ENCODE results near the gene ASTN1. TPM values are rescaled to one million over a fixed set of nuclear protein-coding genes. Genes with fewer than 3 reads are reported as not detected.

Gene ASTN1
- polyA plus RNA-seq, 3 donors = 0.17 to 0.33 TPM; not detected in 1

DNA sequence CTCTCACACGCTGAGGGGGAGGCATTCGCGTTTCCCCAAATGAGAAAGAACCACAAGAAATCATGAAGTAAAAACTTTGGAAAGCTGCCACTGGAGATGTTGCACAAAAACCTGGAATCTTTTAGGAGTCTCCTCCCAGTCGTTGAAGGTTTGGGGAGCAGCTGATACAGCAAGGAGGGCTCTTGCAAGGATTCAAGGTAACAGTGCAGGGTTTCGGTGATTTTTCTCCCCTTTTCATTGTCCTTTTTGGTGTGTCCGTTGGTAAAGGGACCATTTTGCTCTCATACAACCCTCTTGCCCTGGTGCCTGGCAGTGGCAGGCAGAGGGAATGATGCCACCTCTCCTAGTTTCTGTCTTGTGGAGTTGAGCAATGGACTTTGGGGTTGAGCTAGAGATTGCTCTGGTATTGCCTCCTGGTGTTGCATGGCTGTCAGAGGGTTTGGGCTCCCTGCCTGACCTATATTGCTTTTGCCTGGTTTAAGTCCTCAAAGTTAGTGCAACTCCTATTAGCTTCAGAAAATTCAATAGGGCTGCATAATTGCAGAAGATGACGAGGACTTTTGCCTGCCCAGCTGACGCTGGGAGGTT lies 7.1 kb upstream of the ASTN1 start:
- 9 to 16% (median 16%) methylated on average over 8 of the region's 8 CpGs for WGBS, 3 donors
- H3K27ac ChIP-seq (ENCODE audit: low read depth, low read length) = no peak overlapping the region

DNA sequence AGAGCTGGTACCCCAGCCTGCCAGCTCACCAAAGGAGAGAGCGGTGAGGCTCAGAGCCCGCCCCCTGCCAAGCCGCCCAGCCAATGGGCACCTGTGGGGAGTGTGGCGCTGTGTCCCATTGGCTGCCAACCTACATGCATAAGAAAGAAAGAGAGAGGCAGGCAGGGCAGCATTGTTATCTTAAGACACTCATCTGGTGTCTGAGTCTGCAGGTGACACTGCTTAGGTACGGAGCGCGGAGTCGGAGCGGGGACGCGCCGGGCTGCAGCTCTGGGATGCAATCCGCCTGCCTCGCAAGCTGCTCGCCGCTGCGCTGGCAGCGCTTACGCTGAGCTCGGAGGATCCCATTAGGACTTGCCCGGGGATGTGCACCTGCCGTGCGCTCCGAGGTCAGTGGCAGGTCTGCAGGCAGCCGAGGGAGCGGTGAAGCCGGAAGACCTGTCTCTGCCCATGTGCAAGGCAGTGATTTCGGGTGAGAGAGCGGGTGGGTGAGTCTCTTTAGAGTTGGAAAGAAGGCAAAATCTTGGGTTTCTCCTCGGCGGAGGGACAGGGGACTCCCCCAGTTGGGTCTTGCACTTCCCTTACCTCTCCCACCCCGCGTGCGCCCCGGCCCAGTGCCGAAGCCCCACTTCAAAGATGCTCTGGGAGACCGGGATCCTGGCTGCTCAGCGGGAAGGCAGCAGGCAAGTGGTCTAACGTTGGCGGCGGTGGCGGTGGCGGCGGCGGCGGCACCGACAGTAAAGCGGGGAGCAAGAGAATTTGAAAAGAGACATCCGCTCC lies 6.4 kb upstream of the ASTN1 start, which contains the start of gene BRINP2:
BRINP2 (plus strand) TSS at position 203 of the 780 bp plus-strand sequence. CDS start 58,919 bp downstream, outside the sequence.
- no peak within 1 kb of the TSS for H3K27ac ChIP-seq (ENCODE audit: low read depth, low read length)
- 1 to 4% (median 1%) methylated on average over 49 of the region's 49 CpGs for WGBS, 3 donors

DNA sequence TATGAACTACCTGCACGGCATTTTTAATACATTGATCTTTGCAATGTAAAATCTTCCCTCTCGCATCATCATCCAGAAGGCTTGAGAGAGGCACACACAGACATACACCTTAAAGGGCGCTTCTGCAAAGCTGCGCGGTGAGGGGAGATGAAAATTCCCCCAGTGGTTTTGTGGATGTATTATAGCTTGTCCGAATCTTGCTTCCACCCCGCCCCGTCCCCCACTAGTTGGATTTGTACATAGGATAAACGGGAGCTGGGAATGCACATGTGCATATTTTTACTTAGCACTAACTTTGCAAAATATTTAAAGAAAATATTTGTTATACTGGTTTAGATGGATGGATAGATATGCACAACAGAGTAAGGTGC lies 542 bp upstream of the ASTN1 start:
- WGBS, 3 donors = 1 to 7% (median 7%) methylated on average over 9 of the region's 9 CpGs

DNA sequence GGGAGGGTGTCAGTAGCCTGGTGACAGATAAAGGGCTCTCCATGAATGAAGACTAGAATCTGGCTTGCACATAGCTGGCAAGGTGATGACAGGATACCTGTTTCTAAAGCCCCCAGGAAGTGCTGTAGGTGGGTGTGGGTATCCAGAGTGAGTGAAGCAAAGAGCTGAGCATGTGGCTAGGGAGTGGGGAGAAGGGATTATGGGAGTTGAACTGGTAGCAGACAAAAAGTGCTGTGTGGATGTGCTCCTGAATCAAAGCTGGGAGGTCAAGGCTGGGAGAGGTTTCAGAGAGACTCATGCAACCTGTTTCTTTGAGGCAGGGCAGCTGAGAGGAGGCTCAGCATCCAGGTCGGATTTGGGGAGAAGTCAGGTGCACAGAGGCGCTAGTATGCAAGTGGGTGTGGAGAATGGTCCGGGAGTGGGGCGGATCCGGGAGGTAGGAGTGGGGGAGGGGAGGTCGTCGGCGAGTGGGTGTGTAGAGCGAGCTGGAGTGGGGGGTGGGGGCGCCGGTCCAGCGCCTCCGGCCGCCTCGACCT lies 600 bp downstream of the ASTN1 start:
- no peak overlapping the region for H3K27ac ChIP-seq (ENCODE audit: low read depth, low read length)
- 4 to 5% (median 4%) methylated on average over 3 to 15 of the region's 15 CpGs for WGBS, 3 donors

More for the DNA sequence above, 542 bp upstream of the ASTN1 start:
- no peak overlapping the region for H3K27ac ChIP-seq (ENCODE audit: low read depth, low read length)

DNA sequence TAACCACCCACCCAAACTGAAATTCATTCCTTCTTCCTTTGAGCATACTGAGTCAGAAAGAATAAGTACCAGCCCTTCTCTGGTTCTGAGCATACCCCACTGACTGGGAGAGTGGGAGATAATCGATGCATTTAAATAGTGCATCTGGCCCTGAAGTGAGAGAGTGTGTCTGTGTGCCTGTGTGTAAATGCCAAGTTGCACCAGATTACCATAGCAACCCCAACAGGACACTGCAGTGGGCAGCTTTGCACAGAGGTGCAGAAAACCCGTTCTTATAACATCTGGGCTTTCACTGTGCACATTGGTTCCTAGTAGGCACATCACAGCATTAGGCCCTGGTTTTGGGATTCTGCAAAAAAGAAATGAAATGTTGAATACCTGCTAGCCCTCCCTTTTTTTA lies 2.3 kb downstream of the ASTN1 start:
- WGBS, 3 donors = 76 to 80% (median 78%) methylated on average over 2 of the region's 2 CpGs
- no peak overlapping the region for H3K27ac ChIP-seq (ENCODE audit: low read depth, low read length)

DNA sequence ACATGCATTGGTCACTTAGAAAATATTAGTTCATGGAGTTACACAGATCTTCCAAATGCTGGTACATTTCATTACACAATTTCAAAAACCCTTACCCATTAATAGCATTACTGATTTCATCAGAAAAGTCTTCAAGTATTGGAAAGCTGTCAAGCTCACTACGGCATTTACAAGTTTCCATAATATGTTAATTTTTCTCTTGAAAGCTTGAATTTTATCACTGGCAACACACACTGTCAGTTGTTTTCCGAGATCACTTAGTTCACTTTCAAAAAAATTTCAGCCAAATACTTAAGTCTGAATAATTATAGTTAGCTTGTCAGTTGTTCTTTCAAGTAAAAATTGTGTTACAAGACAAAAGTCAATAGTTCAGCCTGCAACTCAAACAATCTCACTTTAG lies 18.0 kb downstream of the ASTN1 start:
- 30 to 63% (median 44%) methylated on average over 2 of the region's 2 CpGs for WGBS, 3 donors
- no peak overlapping the region for H3K27ac ChIP-seq (ENCODE audit: low read depth, low read length)

DNA sequence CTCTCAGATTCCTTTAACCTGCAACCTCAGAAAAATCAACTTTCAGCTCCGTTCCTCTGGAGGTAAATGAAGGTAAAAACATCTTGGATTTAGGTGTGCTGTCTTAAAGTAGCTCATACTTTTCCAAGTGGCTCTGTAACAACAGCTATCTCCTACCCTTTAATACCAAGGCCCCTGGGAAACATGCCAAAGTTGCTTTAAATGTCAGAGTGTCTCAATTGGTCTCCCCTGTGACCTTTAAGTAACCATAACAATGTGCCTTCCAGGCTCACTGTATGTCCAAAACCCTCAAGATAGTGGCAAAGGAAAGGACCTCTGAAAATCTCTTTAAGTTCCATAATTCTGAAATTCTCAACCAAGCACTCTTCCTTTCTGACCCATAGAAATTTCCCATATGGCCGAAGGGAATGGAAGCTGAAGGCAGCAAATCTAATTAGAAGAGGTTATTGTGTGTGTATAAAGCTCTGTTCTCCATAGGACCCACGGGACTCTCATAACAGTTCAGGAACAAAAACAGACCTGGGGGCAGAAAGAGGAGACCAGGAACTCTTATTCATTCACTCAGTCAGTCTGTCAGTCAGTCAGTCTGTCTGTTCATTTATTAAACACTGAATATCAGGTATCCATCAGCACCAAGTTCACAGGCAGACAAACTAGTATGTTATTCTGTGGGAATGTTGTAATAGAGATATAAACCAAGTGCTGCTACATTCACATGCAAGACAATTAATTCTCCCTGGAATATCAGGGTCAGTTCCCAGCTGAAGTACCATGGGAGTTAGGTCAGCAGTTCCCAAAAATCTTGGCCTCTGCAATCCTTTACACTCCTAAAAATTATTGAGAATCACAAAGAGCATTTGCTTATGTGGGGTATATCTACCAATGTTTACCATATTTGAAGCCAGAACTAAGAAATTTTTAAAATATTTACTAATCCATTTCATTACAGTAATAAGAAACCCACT lies 19.1 kb downstream of the ASTN1 start:
- no peak overlapping the region for H3K27ac ChIP-seq (ENCODE audit: low read depth, low read length)
- WGBS, 3 donors = 60 to 67% (median 65%) methylated on average over 3 of the region's 3 CpGs

DNA sequence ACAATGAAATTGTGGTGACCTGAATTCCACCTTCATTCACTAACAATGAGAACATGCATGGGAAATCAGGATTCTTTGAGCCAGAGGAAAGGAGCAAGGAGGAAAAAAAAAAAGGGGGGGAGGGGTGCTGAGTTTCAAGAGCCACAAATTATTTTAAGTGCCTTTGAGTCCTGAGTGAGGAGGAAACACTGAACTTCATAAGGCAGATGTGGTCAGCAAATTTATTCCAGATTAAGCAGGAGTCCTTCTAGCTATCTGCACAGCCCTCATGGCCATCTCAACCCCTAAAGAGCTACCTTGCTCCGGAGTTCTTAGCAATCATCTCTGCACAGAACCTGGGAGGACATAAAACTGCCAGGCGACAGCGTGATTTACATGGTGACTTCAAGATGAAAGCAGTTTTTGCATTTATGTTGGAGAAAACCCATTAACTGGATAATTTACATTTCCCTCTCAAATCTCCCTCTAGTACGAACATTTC lies 21.7 kb downstream of the ASTN1 start:
- 69 to 76% (median 73%) methylated on average over 4 of the region's 4 CpGs for WGBS, 3 donors
- H3K27ac ChIP-seq (ENCODE audit: low read depth, low read length) = no peak overlapping the region

DNA sequence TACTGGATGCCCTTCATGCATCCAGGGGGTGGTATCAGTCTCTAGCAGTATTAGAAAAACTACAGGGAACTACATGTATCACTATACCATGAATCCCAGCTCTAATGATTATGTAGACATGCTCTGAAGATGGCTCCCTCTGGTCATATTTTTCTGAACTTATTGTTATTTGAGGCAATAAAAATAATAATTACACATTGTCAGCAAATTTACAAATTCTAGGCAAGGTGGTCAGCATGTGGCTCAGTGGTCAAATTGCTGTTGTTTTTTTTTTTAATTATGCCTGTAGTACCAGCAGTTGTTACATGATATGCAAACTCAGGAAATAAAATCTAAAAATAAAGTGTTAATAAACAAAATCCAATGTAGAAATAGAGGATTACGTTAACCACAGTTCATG lies 22.5 kb downstream of the ASTN1 start:
- 58 to 74% (median 72%) methylated on average over 1 of the region's 1 CpG for WGBS, 3 donors
- H3K27ac ChIP-seq (ENCODE audit: low read depth, low read length) = no peak overlapping the region

DNA sequence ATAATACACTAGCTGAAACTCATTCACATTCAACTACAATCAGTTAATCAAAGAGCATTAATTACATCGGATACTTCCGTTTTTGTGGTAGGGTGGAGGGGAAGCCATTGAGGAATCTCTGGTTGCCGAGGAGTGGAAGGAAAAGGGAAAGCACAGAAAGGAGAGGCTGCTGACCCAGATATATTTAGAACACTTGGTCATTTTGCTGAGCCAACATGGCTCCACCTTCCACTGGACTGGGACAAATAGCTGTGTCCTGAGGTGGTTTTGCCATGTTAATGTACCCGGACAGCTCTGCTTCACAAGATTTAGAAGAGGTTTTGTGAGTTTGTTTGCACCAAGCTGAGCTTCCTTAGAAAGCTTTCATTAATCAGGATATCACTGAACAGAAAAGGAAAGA lies 26.2 kb downstream of the ASTN1 start:
- H3K27ac ChIP-seq (ENCODE audit: low read depth, low read length) = no peak overlapping the region
- 78 to 85% (median 79%) methylated on average over 4 of the region's 4 CpGs for WGBS, 3 donors

DNA sequence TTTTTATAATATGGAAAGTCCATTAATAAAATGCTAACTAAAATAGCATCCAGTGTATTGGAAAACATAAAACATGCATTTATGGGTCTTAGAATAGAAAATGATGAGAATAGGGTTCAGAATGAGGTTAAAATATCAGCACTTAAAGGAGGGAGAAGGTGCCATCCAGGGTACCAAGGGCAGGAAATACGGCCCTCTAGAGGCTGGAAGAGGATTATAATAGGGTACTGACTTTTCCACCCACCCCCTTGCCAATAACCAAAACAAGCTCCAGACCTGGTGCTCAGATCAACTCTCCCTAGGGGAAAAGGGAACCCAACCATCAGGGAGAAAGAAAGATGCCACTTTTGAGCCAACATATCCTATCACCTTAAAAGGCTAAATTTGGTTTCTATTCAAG lies 26.7 kb downstream of the ASTN1 start:
- WGBS, 3 donors = 43 to 60% (median 50%) methylated on average over 1 of the region's 1 CpG
- H3K27ac ChIP-seq (ENCODE audit: low read depth, low read length) = no peak overlapping the region

DNA sequence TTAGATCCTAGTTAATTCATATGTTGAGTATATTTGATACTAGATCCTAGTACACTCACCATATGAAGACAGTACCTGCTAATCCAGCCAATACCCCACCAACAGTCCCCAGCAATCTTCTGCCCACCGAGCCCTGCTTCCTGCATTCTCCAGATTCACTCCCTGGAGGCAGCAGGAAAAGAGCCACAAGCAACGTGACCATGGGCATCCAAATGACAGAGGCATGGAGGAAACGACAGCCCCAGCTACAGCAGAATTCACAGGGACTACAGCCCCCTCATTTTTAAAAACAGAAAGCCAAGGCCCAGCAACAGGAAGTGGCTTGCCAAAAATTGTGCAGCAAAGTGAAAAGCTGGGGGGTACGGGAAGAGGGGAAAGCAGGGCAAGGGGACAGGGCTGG lies 29.3 kb downstream of the ASTN1 start:
- no peak overlapping the region for H3K27ac ChIP-seq (ENCODE audit: low read depth, low read length)
- 51 to 58% (median 53%) methylated on average over 4 of the region's 4 CpGs for WGBS, 3 donors

DNA sequence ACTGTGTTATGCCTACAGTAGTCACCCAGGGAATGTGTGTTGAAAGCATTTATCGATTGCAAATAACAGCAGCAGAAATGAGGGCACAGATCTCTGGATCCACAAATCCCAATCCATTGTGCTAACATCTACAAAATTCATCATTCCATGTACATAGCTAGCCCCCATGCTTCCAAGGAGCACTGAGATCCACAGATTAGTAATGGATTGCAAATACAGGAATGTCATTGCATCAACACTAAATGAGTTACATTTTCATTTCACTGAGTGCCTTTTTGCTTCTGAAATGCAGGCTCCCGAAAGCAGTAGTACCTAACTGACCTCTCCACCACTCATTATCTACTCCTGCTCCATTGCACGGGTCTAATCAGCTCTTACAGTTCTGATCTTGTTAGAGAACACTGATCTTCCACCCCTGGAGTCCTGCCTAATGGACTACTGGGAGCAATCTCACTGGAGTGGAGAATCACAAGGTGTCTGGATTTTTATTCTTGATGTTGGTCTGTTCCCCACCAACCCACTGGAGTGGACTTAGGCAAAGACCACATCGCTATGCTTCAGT lies 30.5 kb downstream of the ASTN1 start:
- no peak overlapping the region for H3K27ac ChIP-seq (ENCODE audit: low read depth, low read length)
- 72 to 77% (median 76%) methylated on average over 4 of the region's 4 CpGs for WGBS, 3 donors

DNA sequence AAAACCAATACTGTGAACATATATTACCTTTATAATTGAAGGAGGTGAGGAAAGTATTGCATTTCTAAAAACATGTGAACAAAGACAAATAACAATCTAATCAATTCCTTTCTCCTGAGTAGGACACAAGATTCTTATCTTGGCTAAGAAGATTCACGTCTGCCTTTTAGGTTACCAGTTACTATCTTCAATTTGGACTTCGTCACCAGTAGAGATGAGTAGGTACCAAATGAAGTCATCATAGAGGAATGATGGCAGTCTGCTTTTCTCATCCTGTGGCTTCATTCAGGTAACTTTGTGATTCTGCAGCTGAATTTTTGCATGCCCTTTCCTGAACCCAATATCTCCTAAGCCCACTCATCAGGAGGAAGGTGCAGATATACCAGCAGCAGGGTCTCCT lies 32.4 kb downstream of the ASTN1 start:
- no peak overlapping the region for H3K27ac ChIP-seq (ENCODE audit: low read depth, low read length)
- 66 to 88% (median 82%) methylated on average over 2 of the region's 2 CpGs for WGBS, 3 donors

DNA sequence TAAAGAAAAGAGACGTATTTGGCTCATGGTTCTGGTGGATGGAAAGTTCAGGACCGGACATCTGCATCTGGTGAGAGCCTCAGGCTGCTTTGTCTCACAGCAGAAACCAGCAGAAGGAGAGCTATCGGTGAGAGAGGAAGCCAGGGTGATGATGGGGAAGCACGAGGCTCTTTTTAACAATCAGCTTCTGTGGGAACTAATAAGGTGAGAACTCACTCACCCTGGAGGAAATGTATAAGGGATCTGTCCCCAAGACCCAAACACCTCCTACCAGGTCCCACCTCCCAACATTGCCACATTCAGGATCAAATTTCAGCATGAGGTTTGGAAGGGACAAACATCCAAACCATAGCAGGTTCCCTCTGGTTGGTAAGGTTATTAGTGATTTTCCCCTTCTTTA lies 32.8 kb downstream of the ASTN1 start:
- no peak overlapping the region for H3K27ac ChIP-seq (ENCODE audit: low read depth, low read length)
- WGBS, 3 donors = 49 to 58% (median 57%) methylated on average over 4 of the region's 4 CpGs

DNA sequence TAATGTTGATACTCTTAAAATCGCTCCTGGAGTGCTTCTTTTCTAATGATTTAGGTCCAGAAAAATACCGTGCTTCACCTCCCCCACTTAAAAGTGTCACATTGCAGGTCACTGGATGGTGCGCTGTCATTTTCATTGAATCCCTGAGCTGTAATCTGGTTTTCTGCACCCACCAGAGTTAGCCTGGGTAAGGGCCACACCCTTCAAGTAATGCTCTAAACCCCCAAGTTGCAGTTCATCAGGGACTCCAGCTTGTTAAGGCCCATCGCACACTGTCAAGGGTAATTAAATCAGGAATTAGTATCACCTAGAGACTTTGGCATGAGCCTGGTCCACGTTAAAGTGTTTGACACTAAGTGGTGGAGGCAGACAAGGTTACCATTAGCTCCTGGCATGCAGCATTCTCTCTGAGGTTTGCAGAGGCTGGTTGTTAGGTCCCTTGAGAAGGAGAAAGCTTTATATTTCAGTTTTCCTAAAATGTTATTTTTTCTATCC lies 34.0 kb downstream of the ASTN1 start:
- WGBS, 3 donors = 78 to 80% (median 79%) methylated on average over 5 of the region's 5 CpGs
- no peak overlapping the region for H3K27ac ChIP-seq (ENCODE audit: low read depth, low read length)

DNA sequence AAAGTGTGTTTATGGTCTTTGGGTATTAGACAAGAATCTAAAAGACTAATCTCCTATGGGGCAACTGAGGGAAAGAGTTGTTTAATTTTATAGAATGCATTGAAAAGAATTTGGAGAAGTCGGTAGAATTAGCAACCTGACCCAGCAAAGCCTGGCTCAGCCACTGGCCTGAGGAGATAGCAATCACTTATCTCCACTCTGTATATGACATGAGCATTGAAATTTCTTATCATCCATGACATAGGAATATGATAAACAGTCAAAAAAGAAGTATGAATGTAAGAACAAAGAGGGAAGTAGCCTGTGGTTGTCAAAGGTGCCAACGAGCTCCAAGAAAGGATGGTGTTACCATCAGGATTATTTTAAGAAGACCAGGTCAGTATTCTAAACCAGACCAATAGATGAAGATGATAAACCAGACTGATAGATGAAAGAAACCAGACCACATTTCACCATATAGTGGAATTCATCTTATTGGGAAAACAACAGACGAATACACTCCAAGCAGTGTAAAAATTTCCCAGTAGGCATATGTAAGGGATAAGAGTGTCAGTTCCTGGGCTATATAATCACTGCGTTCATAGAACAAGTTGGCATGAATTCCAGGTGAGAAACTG lies 35.7 kb downstream of the ASTN1 start:
- no peak overlapping the region for H3K27ac ChIP-seq (ENCODE audit: low read depth, low read length)
- WGBS, 3 donors = 80 to 84% (median 84%) methylated on average over 4 of the region's 4 CpGs

DNA sequence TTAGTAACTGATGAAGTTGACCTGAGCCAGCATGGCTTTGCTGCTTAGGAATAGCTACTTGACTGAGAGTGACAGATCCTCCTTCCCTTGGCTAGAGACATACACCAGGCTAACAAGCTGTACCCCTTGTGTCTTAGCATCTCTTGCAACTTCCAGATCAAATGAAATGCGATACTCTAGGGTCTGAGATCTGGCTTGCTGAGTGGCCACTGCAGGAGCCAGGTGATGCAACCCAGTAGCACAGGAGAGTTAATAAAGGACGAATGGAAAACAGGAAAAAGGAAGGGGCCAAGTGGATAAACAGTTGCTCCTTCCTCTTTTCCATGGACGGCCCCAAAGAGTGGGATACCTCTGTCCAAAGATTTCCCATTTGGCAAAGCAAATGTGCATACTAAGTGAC lies 38.2 kb downstream of the ASTN1 start:
- WGBS, 3 donors = 57 to 60% (median 57%) methylated on average over 3 of the region's 3 CpGs

More for the DNA sequence above, 38.2 kb downstream of the ASTN1 start:
- no peak overlapping the region for H3K27ac ChIP-seq (ENCODE audit: low read depth, low read length)
